GM12878 (cell line): ENCODE data around the gene STEAP2. TPM values are rescaled to one million over a fixed set of nuclear protein-coding genes. Genes with fewer than 3 reads are reported as not detected.

ENCODE experiments used
- CREB1 ChIP-seq: IDR thresholded peaks from 2 replicates; pipeline ENCODE4 v1.6.1; 2012; ENCODE audit warnings: low read depth, mild to moderate bottlenecking, inconsistent platforms
- CREM ChIP-seq: IDR thresholded peaks from 2 replicates; pipeline ENCODE4 v1.6.1; 2014; ENCODE audit warnings: antibody characterized with exemption, low read depth
- DPF2 ChIP-seq: fragments of 450-650 bp; IDR thresholded peaks from 2 replicates; pipeline ENCODE4 v1.6.1; 2017; ENCODE audit warnings: mild to moderate bottlenecking
- NFXL1 ChIP-seq: fragments of 450-650 bp; IDR thresholded peaks from 2 replicates; pipeline ENCODE4 v1.6.1; 2017; ENCODE audit warnings: antibody characterized with exemption, mild to moderate bottlenecking, borderline replicate concordance
- NKRF ChIP-seq: fragments of 450-650 bp; conservative IDR thresholded peaks from 2 replicates; pipeline ENCODE4 v1.6.1; 2017; ENCODE audit warnings: mild to moderate bottlenecking, moderate library complexity
- REST ChIP-seq: IDR thresholded peaks from 2 replicates; pipeline ENCODE4 v1.6.1; 2012; ENCODE audit warnings: mild to moderate bottlenecking, low read depth, low read length
- SUZ12 ChIP-seq: fragments of 200-600 bp; sonication (generic); IDR thresholded peaks from one replicate; pipeline ENCODE4 v1.6.1; 2018; ENCODE audit warnings: antibody characterized with exemption, mild to moderate bottlenecking; ENCODE audit not compliant: unreplicated experiment
- TAF1 ChIP-seq: IDR thresholded peaks from 2 replicates; pipeline ENCODE4 v1.6.1; 2011; ENCODE audit warnings: mild to moderate bottlenecking, low read depth, low read length, borderline replicate concordance
- WRNIP1 ChIP-seq: IDR thresholded peaks from 2 replicates; pipeline ENCODE4 v1.6.1; 2011; ENCODE audit warnings: low read depth, low read length, improper control_type of control experiment, borderline replicate concordance
- polyA plus RNA-seq, 11 experiments: library from polyadenylated mRNA; depleted of rRNA in 4 of 11; unstranded in 6 of 11; stranded (reverse) in 5 of 11; fragments of >200 nt; fragmentation: Nextera tagmentation in 4 of 11; fragmentation: Illumina TruSeq in 1 of 11; extraction: Ambion mirVana in 4 of 11; extraction: Trizol in 1 of 11; gene quantifications; 1 replicate in 1 of 11; 2 replicates in 10 of 11; pipeline versions ENCODE4 v1.2.1 to v1.2.3, GENCODE V29; 2011 to 2016; ENCODE audit warnings: inconsistent platforms in 2 of 11, missing spikeins in 2 of 11, low read depth in 1 of 11
- total RNA-seq, 4 experiments: library from RNA; depleted of rRNA in 3 of 4; stranded (reverse); fragments of >200 nt in 3 of 4; fragmentation: Illumina TruSeq in 1 of 4; extraction: Trizol in 1 of 4; gene quantifications; 2 replicates each; pipeline versions ENCODE4 v1.2.1 to v1.2.3, GENCODE V29; 2013 to 2021
- TF ChIP-seq, protein P1 (sequence below), 3 experiments: IDR thresholded peaks in 2 of 3; conservative IDR thresholded peaks in 1 of 3; 2 replicates each; pipeline ENCODE4 v1.5.1; 2011; ENCODE audit warnings: low read depth in 3 of 3, low read length in 3 of 3, mild to moderate bottlenecking in 3 of 3, control low read depth in 2 of 3, moderate library complexity in 2 of 3, inconsistent platforms in 1 of 3, mixed read lengths in 1 of 3; ENCODE audit not compliant: control insufficient read depth in 2 of 3, insufficient read depth in 1 of 3; ENCODE audit errors: extremely low read depth in 1 of 3
- TF ChIP-seq, protein P2 (sequence below): fragments of 450-650 bp; IDR thresholded peaks from 2 replicates; pipeline ENCODE4 v1.6.1; 2017; ENCODE audit warnings: mild to moderate bottlenecking
- TF ChIP-seq, protein P3 (sequence below): fragments of 450-650 bp; formaldehyde crosslinking; IDR thresholded peaks from 2 replicates; pipeline ENCODE4 v1.4.0; 2022; ENCODE audit warnings: mild to moderate bottlenecking, moderate library complexity

Gene STEAP2
- total and polyA plus RNA-seq, 10 of the 15 experiments (the other 5 are each of a cell fraction or from before 2014, with no cell fraction given), result 0.64 to 17.6 (median 1.8) TPM

GRCh38 chr7:90244909-90245851 is 33.6 kb downstream of the STEAP2 start, which contains the start of gene CFAP69 (continued):
- TF ChIP-seq NFXL1 (no peak), SUZ12 (no peak), CREB1 (peak; percentile 46; the same call in 1 of the 2 replicates), REST (no peak), DPF2 (no peak; the same call in none of the 2 replicates), WRNIP1 (0 out of 2 replicates have a peak, but pooled peaks have one; percentile 85), TAF1 (0 out of 2 replicates have a peak, but pooled peaks have one; percentile 23), CREM (0 out of 2 replicates have a peak, but pooled peaks have one; percentile 26), NKRF (peak; percentile 99)
- TF ChIP-seq, protein P1, sequence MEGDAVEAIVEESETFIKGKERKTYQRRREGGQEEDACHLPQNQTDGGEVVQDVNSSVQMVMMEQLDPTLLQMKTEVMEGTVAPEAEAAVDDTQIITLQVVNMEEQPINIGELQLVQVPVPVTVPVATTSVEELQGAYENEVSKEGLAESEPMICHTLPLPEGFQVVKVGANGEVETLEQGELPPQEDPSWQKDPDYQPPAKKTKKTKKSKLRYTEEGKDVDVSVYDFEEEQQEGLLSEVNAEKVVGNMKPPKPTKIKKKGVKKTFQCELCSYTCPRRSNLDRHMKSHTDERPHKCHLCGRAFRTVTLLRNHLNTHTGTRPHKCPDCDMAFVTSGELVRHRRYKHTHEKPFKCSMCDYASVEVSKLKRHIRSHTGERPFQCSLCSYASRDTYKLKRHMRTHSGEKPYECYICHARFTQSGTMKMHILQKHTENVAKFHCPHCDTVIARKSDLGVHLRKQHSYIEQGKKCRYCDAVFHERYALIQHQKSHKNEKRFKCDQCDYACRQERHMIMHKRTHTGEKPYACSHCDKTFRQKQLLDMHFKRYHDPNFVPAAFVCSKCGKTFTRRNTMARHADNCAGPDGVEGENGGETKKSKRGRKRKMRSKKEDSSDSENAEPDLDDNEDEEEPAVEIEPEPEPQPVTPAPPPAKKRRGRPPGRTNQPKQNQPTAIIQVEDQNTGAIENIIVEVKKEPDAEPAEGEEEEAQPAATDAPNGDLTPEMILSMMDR (IDR thresholded peaks at IDR 0.05 in 2 of 3, conservative IDR thresholded peaks at IDR 0.05 in 1 of 3; ENCODE audit: control insufficient read depth in 2 of 3, extremely low read depth in 1 of 3, insufficient read depth in 1 of 3, low read depth in 3 of 3, low read length in 3 of 3), result peak in 2 of 3 experiments; percentile 7 to 30; a peak in 1 of 6 replicates
- TF ChIP-seq, protein P2, sequence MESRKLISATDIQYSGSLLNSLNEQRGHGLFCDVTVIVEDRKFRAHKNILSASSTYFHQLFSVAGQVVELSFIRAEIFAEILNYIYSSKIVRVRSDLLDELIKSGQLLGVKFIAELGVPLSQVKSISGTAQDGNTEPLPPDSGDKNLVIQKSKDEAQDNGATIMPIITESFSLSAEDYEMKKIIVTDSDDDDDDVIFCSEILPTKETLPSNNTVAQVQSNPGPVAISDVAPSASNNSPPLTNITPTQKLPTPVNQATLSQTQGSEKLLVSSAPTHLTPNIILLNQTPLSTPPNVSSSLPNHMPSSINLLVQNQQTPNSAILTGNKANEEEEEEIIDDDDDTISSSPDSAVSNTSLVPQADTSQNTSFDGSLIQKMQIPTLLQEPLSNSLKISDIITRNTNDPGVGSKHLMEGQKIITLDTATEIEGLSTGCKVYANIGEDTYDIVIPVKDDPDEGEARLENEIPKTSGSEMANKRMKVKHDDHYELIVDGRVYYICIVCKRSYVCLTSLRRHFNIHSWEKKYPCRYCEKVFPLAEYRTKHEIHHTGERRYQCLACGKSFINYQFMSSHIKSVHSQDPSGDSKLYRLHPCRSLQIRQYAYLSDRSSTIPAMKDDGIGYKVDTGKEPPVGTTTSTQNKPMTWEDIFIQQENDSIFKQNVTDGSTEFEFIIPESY, result no peak
- TF ChIP-seq, protein P3, sequence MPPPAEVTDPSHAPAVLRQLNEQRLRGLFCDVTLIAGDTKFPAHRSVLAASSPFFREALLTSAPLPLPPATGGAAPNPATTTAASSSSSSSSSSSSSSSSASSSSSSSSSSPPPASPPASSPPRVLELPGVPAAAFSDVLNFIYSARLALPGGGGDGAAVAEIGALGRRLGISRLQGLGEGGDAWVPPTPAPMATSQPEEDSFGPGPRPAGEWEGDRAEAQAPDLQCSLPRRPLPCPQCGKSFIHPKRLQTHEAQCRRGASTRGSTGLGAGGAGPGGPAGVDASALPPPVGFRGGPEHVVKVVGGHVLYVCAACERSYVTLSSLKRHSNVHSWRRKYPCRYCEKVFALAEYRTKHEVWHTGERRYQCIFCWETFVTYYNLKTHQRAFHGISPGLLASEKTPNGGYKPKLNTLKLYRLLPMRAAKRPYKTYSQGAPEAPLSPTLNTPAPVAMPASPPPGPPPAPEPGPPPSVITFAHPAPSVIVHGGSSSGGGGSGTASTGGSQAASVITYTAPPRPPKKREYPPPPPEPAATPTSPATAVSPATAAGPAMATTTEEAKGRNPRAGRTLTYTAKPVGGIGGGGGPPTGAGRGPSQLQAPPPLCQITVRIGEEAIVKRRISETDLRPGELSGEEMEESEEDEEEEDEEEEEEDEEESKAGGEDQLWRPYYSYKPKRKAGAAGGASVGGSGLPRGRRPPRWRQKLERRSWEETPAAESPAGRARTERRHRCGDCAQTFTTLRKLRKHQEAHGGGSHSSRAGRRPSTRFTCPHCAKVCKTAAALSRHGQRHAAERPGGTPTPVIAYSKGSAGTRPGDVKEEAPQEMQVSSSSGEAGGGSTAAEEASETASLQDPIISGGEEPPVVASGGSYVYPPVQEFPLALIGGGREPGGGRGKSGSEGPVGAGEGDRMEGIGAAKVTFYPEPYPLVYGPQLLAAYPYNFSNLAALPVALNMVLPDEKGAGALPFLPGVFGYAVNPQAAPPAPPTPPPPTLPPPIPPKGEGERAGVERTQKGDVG (CRISPR knock-in tag), result no peak
